CD14-positive monocyte (primary cell): ENCODE results near the gene PRR14. TPM values are rescaled to one million over a fixed set of nuclear protein-coding genes. Genes with fewer than 3 reads are reported as not detected.

Source experiments
- DNase-seq, 3 donors: peaks; one replicate each; pipeline ENCODE4 v3.0.0-alpha.2; 2011 to 2022
- H2AFZ ChIP-seq: 2 replicates; pipeline ENCODE4 v1.6.0; 2012; ENCODE audit warnings: mild to moderate bottlenecking, low read depth, low read length, inconsistent platforms; ENCODE audit not compliant: insufficient read depth, poor library complexity, severe bottlenecking
- H3K27ac ChIP-seq, 2 donors: 1 replicate in 1 of 2; 2 replicates in 1 of 2; pipeline ENCODE4 v1.5.1; 2012 to 2013; ENCODE audit warnings: low read length in 2 of 2, control low read depth in 1 of 2, inconsistent platforms in 1 of 2, low read depth in 1 of 2, mild to moderate bottlenecking in 1 of 2
- H3K27me3 ChIP-seq, 2 donors: one replicate each; pipeline versions ENCODE4 v1.6.0 to v1.6.1; 2011 to 2013; ENCODE audit warnings: low read length in 2 of 2; ENCODE audit not compliant: control insufficient read depth in 2 of 2, insufficient read depth in 2 of 2
- H3K36me3 ChIP-seq, 2 donors: replicated peaks in 1 of 2; 1 replicate in 1 of 2; 2 replicates in 1 of 2; pipeline versions ENCODE4 v1.5.1 to v1.6.1; 2012 to 2013; ENCODE audit warnings: low read length in 2 of 2, control low read depth in 1 of 2, inconsistent platforms in 1 of 2, mild to moderate bottlenecking in 1 of 2; ENCODE audit not compliant: insufficient read depth in 2 of 2, control insufficient read depth in 1 of 2
- H3K4me1 ChIP-seq, 2 donors: 1 replicate in 1 of 2; 2 replicates in 1 of 2; pipeline versions ENCODE4 v1.5.1 to v1.6.1; 2012 to 2013; ENCODE audit warnings: low read length in 2 of 2, control low read depth in 1 of 2, inconsistent platforms in 1 of 2, mild to moderate bottlenecking in 1 of 2, moderate library complexity in 1 of 2; ENCODE audit not compliant: insufficient read depth in 2 of 2, control insufficient read depth in 1 of 2
- H3K4me2 ChIP-seq: replicated peaks from 2 replicates; pipeline ENCODE3; 2012; ENCODE audit warnings: low read length, moderate library complexity, mild to moderate bottlenecking; ENCODE audit not compliant: poor library complexity, severe bottlenecking; ENCODE audit errors: extremely low read depth
- H3K4me3 ChIP-seq, 3 experiments: fragments of 200-600 bp in 1 of 3; sonication (generic) in 1 of 3; replicated peaks in 1 of 3; 1 replicate in 2 of 3; 2 replicates in 1 of 3; pipeline ENCODE4 v1.5.1; 2011 to 2013; ENCODE audit warnings: low read length in 3 of 3, mild to moderate bottlenecking in 3 of 3, control low read depth in 2 of 3, low read depth in 2 of 3, inconsistent platforms in 1 of 3, moderate library complexity in 1 of 3
- H3K79me2 ChIP-seq: 2 replicates; pipeline ENCODE4 v1.6.0; 2012; ENCODE audit warnings: mild to moderate bottlenecking, control low read depth, inconsistent platforms, low read length, moderate library complexity; ENCODE audit not compliant: insufficient read depth
- H3K9ac ChIP-seq: 2 replicates; pipeline ENCODE4 v1.6.0; 2017; ENCODE audit warnings: low read length, mild to moderate bottlenecking; ENCODE audit not compliant: insufficient read depth, poor library complexity, severe bottlenecking
- H3K9me3 ChIP-seq, 2 donors: replicated peaks in 1 of 2; 1 replicate in 1 of 2; 2 replicates in 1 of 2; pipeline versions ENCODE4 v1.5.1 to v1.6.1; 2012 to 2013; ENCODE audit warnings: low read length in 2 of 2, control low read depth in 1 of 2; ENCODE audit not compliant: control insufficient read depth in 1 of 2, insufficient read depth in 1 of 2
- H4K20me1 ChIP-seq: 2 replicates; pipeline ENCODE4 v1.6.0; 2012; ENCODE audit warnings: mild to moderate bottlenecking, low read length, control low read depth, moderate library complexity; ENCODE audit not compliant: insufficient read depth
- H3K27ac Mint-ChIP-seq, 7 donors: one replicate each; pipeline ENCODE4 v1.8.0; 2020; ENCODE audit warnings: mild to moderate bottlenecking in 7 of 7, mixed read lengths in 7 of 7, moderate library complexity in 6 of 7, inconsistent platforms in 2 of 7
- H3K27me3 Mint-ChIP-seq, 3 donors: one replicate each; pipeline ENCODE4 v1.8.0; 2021 to 2022; ENCODE audit warnings: low read depth in 3 of 3, mild to moderate bottlenecking in 3 of 3, mixed read lengths in 3 of 3, moderate library complexity in 3 of 3, inconsistent platforms in 1 of 3
- H3K36me3 Mint-ChIP-seq, 2 donors: one replicate each; pipeline ENCODE4 v1.8.0; 2020; ENCODE audit warnings: mixed read lengths in 2 of 2, inconsistent platforms in 1 of 2, mild to moderate bottlenecking in 1 of 2
- H3K4me1 Mint-ChIP-seq: one replicate; pipeline ENCODE4 v1.8.0; 2020; ENCODE audit warnings: mild to moderate bottlenecking, mixed read lengths
- H3K4me3 Mint-ChIP-seq, 2 donors: one replicate each; pipeline ENCODE4 v1.8.0; 2020; ENCODE audit warnings: mild to moderate bottlenecking in 2 of 2, mixed read lengths in 2 of 2, moderate library complexity in 1 of 2
- H3K9me3 Mint-ChIP-seq, 7 donors: one replicate each; pipeline ENCODE4 v1.8.0; 2020 to 2022; ENCODE audit warnings: mixed read lengths in 7 of 7, mild to moderate bottlenecking in 6 of 7, moderate library complexity in 6 of 7, inconsistent platforms in 2 of 7
- CTCF ChIP-seq: fragments of 200-600 bp; IDR thresholded peaks from one replicate; pipeline ENCODE4 v1.8.0; 2022; ENCODE audit warnings: antibody characterized with exemption, mild to moderate bottlenecking
- WGBS: methylation state at CpG from one replicate; pipeline ENCODE4 v1.1.5; 2013; ENCODE audit warnings: missing lambda C conversion rate; ENCODE audit not compliant: insufficient coverage; 5-methylcytosine and 5-hydroxymethylcytosine counted together
- intact Hi-C, 2 donors: fragments of 100-400 bp; cut with micrococcal nuclease; formaldehyde crosslinking; loops; one replicate each; pipeline versions ENCODE4 v1.15.0 to v1.15.1; 2023
- polyA plus RNA-seq, 3 donors: library from polyadenylated mRNA; depleted of rRNA in 1 of 3; unstranded in 2 of 3; stranded (reverse) in 1 of 3; fragments of 300-500 nt in 2 of 3; fragments of >200 nt in 1 of 3; fragmentation: Illumina TruSeq in 2 of 3; gene quantifications; 1 replicate in 2 of 3; 2 replicates in 1 of 3; pipeline ENCODE4 v1.2.3, GENCODE V29; 2012 to 2021

The PRR14 gene
- polyA plus RNA-seq, 3 donors = 6.1 to 32.6 (median 10.4) TPM

DNA sequence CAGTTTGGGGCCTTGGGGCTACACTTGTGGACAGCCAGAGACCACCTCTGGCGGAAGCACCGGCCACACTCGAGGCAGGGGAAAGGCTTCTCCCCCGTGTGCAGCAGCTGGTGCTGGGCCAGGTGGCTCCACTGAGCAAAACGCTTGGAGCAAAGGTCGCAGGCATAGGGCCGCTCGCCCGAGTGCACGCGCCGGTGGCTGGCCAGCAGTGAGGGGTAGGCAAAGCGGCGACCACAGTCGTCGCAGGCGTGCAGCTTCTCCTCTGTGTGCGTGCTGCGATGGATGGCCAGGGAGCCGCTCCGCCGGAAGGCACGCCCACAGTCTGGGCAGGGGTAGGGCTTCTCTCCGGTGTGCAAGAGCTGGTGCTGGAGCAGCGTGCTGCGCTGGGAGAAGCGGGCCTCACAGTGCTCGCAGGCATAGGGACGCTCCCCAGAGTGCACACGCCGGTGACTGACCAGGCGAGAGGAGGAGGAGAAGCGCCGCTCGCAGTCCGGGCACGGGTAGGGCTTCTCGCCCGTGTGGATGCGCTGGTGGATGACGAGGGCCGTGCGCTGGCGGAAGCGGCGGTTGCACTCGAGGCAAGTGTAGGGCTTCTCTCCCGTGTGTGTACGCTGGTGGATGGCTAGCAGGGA, 46.3 kb upstream of the PRR14 start:
- Histone ChIP-seq H3K9me3 (no peaks in the 10 kb centered on the region), H3K4me1 (peaks cover 63 to 66% of the 10 kb centered on the region in 2 donors), H3K4me3 (peak overlapping the region in 1 of 3 experiments; percentile 60), H3K9ac (peak overlapping the region; percentile 22), H3K79me2 (peaks cover 51% of the 10 kb centered on the region), H3K36me3 (peaks cover 19 to 30% of the 10 kb centered on the region in 2 donors), H3K27ac (peak overlapping the region in 1 of 2 donors; percentile 47), H4K20me1 (peaks cover 8% of the 10 kb centered on the region), H3K27me3 (no peaks in the 10 kb centered on the region), H3K4me2 (peak overlapping the region; percentile 69), H2AFZ (no peak overlapping the region)
- 94% methylated on average over 44 of the region's 49 CpGs for WGBS
- Mint-ChIP-seq H3K27me3 (peaks cover 0 to 2% (median 0%) of the 10 kb centered on the region in 3 donors), H3K4me1 (peaks cover 66% of the 10 kb centered on the region), H3K36me3 (peaks cover 30 to 48% of the 10 kb centered on the region in 2 donors), H3K9me3 (no peaks in the 10 kb centered on the region), H3K27ac (peak overlapping the region in 6 of 7 donors; percentile 45 to 90 (median 78)), H3K4me3 (peak overlapping the region; percentile 39 to 69)
- TF ChIP-seq CTCF = no peak
- intact Hi-C loops = no loop called here
- DNase-seq = no peak

- intact Hi-C loops = loop anchor here in 1 of 2 donors (5.0 kb wide), 1 partner anchor 78 kb away; the partner anchor contains the start of gene ZNF768
- H3K9me3 Mint-ChIP-seq = no peaks in the 10 kb centered on the region
- Histone ChIP-seq H3K27ac (peak overlapping the region; percentile 47 to 66), H2AFZ (no peak overlapping the region), H3K4me2 (peak overlapping the region; percentile 69), H3K9ac (peak overlapping the region; percentile 22), H3K4me1 (peaks cover 66 to 68% of the 10 kb centered on the region in 2 donors), H3K36me3 (peaks cover 19 to 30% of the 10 kb centered on the region in 2 donors), H3K9me3 (no peaks in the 10 kb centered on the region), H3K79me2 (peaks cover 57% of the 10 kb centered on the region), H4K20me1 (peaks cover 8% of the 10 kb centered on the region), H3K4me3 (peak overlapping the region in 1 of 3 experiments; percentile 60), H3K27me3 (no peaks in the 10 kb centered on the region)
- WGBS = 12% methylated on average over 15 of the region's 15 CpGs
- H3K36me3 Mint-ChIP-seq = peaks cover 30 to 48% of the 10 kb centered on the region in 2 donors
- H3K4me3 Mint-ChIP-seq = peak overlapping the region; percentile 20 to 69
- no peak for TF ChIP-seq CTCF
- peaks cover 0 to 2% (median 0%) of the 10 kb centered on the region in 3 donors for H3K27me3 Mint-ChIP-seq
- DNase-seq = peak; percentile 53 to 79 (median 66)
- peak overlapping the region in 6 of 7 donors; percentile 75 to 90 (median 78) for H3K27ac Mint-ChIP-seq
- H3K4me1 Mint-ChIP-seq = peaks cover 67% of the 10 kb centered on the region
These were observed 45.6 kb upstream of the PRR14 start for GRCh38 chr16:30605158-30605557.
